ENCODE results near the gene SASH3.

The SASH3 gene

GRCh38 chrX:129787336-129788055 lies 7.7 kb downstream of the SASH3 start:
- TF ChIP-seq ZBTB20 (tag by site-specific recombination; IDR thresholded peaks at IDR 0.05) (no peak), ZNF658 (tag by site-specific recombination; IDR thresholded peaks at IDR 0.05) (no peak), ZNF830 (tag by site-specific recombination; IDR thresholded peaks at IDR 0.05; ENCODE audit: low read depth) (no peak), ZNF366 (tag by site-specific recombination; conservative IDR thresholded peaks at IDR 0.05) (no peak), ZNF138 (tag by site-specific recombination; IDR thresholded peaks at IDR 0.05; ENCODE audit: borderline replicate concordance) (no peak), ZNF37A (tag by site-specific recombination; IDR thresholded peaks at IDR 0.05) (no peak)
- Histone ChIP-seq H3K36me3 (ENCODE audit: control insufficient read depth in 2 of 2, insufficient read depth in 1 of 2, low read length in 2 of 2) (no peaks in the 10 kb centered on the region), H3K9me3 (ENCODE audit: control insufficient read depth, insufficient read depth, low read depth, low read length) (no peaks in the 10 kb centered on the region), H3K27ac (ENCODE audit: extremely low read depth, low read depth, low read length) (no peak overlapping the region), H3K4me1 (ENCODE audit: control insufficient read depth, insufficient read depth, low read length) (no peaks in the 10 kb centered on the region), H3K4me3 (ENCODE audit: low read depth, low read length) (no peak overlapping the region)
- ChIA-PET CTCF (interaction anchor here (0.6 kb wide), 1 partner anchor 75 kb away, joined by 3 read pairs; no protein-coding TSS in a partner anchor), POLR2A (no interaction called here)

GRCh38 chrX:129788527-129788926 lies 8.8 kb downstream of the SASH3 start:
- no peaks in the 10 kb centered on the region for H3K4me1 ChIP-seq (ENCODE audit: control insufficient read depth, insufficient read depth, low read length)
- ChIA-PET POLR2A (no interaction called here), CTCF (interaction anchor here (0.6 to 0.9 kb wide), 2 partner anchors 35 to 76 kb away, joined by 3 read pairs; no protein-coding TSS in a partner anchor)
- no peak overlapping the region for H3K27ac ChIP-seq (ENCODE audit: extremely low read depth, low read depth, low read length)
- H3K4me3 ChIP-seq (ENCODE audit: low read depth, low read length) = no peak overlapping the region
- TF ChIP-seq ZNF549 (tag by site-specific recombination; IDR thresholded peaks at IDR 0.05) = no peak
- TF ChIP-seq ZNF398 (tag by site-specific recombination; IDR thresholded peaks at IDR 0.05) = no peak
- TF ChIP-seq ELK4 (IDR thresholded peaks at IDR 0.05; ENCODE audit: borderline replicate concordance, low read depth, low read length) = no peak
- no peak for TF ChIP-seq ZNF391 (tag by site-specific recombination; IDR thresholded peaks at IDR 0.05; ENCODE audit: borderline replicate concordance, low read depth)
- no peak for TF ChIP-seq ZNF837 (tag by site-specific recombination; IDR thresholded peaks at IDR 0.05)
- TF ChIP-seq ZNF639 (tag by site-specific recombination; IDR thresholded peaks at IDR 0.05) = no peak
- TF ChIP-seq ZNF175 (tag by site-specific recombination; IDR thresholded peaks at IDR 0.05) = no peak
- no peak for TF ChIP-seq ZNF747 (tag by site-specific recombination; IDR thresholded peaks at IDR 0.05)
- TF ChIP-seq ZNF26 (tag by site-specific recombination; IDR thresholded peaks at IDR 0.05) = no peak
- no peak for TF ChIP-seq ZNF112 (tag by site-specific recombination; IDR thresholded peaks at IDR 0.05)
- no peak for TF ChIP-seq ZNF629 (tag by site-specific recombination; IDR thresholded peaks at IDR 0.05)
- TF ChIP-seq ZNF140 (tag by site-specific recombination; IDR thresholded peaks at IDR 0.05) = no peak
- TF ChIP-seq PRDM2 (tag by site-specific recombination; IDR thresholded peaks at IDR 0.05; ENCODE audit: borderline replicate concordance) = no peak
- H3K36me3 ChIP-seq (ENCODE audit: control insufficient read depth in 2 of 2, insufficient read depth in 1 of 2, low read length in 2 of 2) = no peaks in the 10 kb centered on the region
- no peaks in the 10 kb centered on the region for H3K9me3 ChIP-seq (ENCODE audit: control insufficient read depth, insufficient read depth, low read depth, low read length)

Measured in HEK293 (cell line).